Myocyte (in vitro differentiated cells): Measurements from ENCODE around the gene CCDC69. TPM values are rescaled to one million over a fixed set of nuclear protein-coding genes. Genes with fewer than 3 reads are reported as not detected.
A peak's percentile ranks its signal among the peaks of the same experiment; 100 is the strongest.
"Not testable (repeated sequence)": the region's sequence is repeated elsewhere in the genome, so short reads cannot be mapped to it uniquely, and the experiment has no call there.

Experiments
- DNase-seq: peaks from one replicate; pipeline ENCODE4 v3.0.0-alpha.2; 2012; ENCODE audit warnings: low read depth
- total RNA-seq: library from RNA; depleted of rRNA; stranded (reverse); fragments of >200 nt; gene quantifications from 2 replicates; pipeline ENCODE4 v1.2.3, GENCODE V29; 2014

The CCDC69 gene
- total RNA-seq, 1 donor from 2014 or later = 3.2 TPM

- DNase-seq = no peak
Measured at GRCh38 chr5:151222790-151223446, 974 bp downstream of the CCDC69 start.

DNA sequence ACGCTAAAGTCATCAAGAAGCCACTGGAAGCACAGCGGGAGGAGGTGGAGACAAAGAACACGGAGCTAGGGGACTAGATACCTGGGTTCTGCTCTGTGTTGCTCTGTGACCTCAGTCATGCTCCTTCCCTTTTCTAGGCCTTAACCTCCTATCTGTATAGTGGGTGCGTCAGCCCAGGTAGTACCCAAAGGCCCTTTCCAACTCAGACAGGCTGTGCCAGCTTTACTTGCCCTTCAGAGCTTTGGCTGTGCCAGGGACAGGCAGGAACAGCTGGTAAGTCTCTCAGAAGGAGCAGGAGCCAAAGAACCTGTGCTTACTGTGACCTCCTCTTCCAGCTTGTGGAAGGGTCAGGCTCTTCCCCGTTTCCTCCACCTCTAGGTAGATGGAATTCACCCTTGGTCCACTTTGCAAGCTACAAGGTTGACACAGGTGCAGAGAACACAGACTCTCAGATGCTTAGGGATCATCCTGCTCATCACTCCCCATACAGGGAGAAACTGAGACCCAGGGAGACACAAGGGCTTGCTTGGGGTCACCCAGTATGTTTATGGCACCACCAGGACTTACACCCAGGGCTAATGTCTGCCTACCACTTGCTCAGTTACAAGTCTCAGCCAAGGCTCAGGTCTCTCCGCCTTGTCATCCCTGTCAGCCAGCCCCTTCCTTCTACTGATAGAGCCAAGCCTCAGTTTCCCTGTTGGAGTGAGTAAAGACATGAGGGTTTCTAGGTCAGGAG lies 1.7 kb downstream of the CCDC69 start:
- DNase-seq = peak; percentile 37

DNA sequence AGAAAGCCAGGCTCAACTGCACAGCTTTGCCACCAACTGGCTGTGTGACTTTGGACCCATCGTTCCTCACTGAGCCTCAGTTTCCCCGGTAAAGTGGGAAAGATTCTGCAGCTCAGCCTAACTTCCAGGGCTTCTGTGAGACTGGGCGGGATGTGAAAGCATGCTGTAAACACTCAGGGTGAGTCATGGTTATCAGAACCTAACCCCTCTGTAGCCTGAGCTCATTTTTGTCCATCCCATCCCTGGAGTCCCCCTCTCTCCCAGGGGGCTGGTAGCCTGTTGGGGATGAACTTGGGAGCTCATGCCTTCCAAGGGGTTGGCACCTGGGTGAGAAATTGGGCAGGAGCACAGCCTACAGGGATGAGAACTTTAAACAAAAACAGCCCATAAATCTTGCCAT lies 2.3 kb downstream of the CCDC69 start:
- DNase-seq = no peak

GRCh38 chr5:151219789-151220188 lies 4.1 kb downstream of the CCDC69 start:
- no peak for DNase-seq

- no peak for DNase-seq
Measured at GRCh38 chr5:151219138-151219537, 4.8 kb downstream of the CCDC69 start.

GRCh38 chr5:151218177-151218576 lies 5.7 kb downstream of the CCDC69 start:
- no peak for DNase-seq

DNA sequence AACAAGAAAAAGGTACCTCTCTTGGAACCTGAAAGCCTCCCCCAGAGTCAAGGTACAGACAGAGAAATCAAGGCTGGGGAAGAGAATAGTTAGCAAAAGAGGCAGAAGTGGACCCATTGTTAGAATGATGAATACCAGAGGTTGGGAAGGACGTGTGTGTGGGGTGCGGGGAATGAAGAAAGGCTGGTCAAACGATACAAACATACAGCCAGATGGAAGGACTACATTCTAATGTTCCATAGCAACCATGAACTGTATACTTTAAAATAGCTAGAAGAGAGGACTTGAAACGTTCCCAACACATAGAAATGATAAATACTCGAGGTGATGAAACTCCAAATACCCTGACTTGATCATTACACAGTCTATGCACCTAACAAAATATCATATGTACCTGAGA lies 7.1 kb downstream of the CCDC69 start:
- DNase-seq = no peak

DNA sequence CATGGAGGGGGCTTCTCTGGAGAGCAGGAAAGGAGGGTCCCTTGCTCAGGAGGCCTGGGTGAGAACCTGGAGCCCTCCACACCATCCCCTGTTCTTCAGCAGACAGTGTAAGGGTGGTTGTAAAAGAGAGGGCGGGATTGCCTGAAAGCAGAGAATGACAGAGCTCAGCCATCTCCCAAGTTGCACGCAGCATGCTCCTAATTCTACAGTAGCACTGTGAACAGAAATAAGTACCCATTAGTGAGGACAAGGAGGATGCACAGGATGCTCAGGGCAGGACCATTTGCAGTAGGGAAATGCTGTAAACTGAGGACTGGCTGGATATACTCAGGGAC lies 8.4 kb downstream of the CCDC69 start:
- DNase-seq = no peak

DNA sequence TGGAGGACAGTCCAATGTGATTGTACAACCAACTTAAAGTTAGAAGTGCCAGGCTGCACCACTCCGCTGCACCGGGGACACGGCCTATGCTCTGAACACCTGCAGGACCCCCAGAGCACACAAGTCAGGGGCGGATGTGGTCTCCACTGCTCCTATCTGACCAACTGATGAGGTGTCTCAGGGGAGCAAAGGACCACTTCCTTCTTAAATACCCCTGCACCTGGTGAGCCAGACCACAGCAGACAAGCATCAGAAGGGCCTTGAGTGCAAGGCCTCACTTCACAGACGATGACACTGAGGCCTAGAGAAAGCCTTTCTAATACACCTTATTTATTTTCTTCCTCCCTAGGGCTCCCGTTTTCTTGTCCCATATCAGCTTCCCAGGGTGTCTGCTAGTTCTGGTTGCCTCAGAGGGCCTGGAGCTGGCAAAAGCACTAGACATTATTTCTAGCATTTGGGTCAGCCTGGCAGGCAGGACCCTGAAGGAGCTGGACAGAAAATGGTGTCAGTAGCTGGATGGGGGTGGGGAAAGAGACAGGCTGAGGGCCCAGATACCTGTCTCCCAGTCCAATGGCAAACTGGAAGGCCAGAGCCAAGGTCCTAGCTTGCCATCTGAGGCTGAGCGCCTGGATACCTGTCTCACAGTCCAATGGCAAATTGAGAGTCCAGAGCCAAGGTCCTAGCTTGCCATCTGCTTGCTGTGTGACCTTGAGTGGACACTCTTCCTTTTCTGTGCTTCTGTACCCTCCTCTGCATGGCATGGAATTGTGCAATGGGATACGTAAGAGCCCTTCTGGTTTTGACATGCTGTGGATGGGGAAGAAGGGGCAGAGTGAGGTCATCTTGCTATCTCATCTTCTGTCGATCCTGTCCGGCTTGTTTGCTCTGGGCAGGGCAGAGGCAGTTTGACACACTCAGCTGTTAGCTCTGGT lies 9.0 kb downstream of the CCDC69 start:
- DNase-seq = no peak

GRCh38 chr5:151213803-151214613 lies 9.9 kb downstream of the CCDC69 start:
- no peak for DNase-seq

GRCh38 chr5:151212406-151212798 lies 11.5 kb downstream of the CCDC69 start:
- no peak for DNase-seq

- DNase-seq = no peak
Measured at GRCh38 chr5:151208481-151208914, 15.4 kb downstream of the CCDC69 start.

GRCh38 chr5:151205411-151205810 lies 18.5 kb downstream of the CCDC69 start:
- DNase-seq = no peak

- no peak for DNase-seq
Measured at GRCh38 chr5:151204051-151204450, 19.8 kb downstream of the CCDC69 start.

GRCh38 chr5:151202381-151203139 lies 21.3 kb downstream of the CCDC69 start:
- peak; percentile 50 for DNase-seq

GRCh38 chr5:151200913-151201595 lies 22.8 kb downstream of the CCDC69 start:
- no peak for DNase-seq

DNA sequence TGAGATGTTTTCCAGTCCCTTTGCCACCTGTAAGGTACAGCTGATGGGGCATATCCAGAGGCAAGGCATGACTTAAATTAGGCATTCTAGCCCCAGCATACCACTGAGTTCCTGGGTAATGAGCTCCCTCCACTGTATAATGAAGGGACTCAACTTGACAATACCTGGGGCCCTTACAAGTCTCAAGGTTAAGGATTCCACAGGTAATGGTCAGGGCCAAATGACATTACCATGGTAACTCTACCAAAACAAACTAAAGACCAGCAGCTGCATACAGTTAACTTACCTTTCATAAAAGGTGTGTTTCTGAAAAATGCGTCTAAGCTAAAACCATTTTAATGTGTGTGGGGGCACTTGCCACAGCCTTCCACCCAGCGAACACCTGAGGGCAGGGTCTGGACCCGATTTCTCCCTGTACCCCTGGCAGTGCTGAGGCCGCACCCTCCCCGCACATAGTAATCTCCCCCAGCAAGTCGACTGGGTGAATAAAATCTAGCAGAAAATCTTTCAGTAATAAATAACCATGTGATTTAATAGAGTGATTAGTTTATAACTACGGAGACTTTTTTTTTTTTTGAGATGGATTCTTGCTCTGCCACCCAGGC lies 24.2 kb downstream of the CCDC69 start:
- DNase-seq = no peak

- no peak for DNase-seq
Measured at GRCh38 chr5:151198861-151199260, 25.0 kb downstream of the CCDC69 start.

DNA sequence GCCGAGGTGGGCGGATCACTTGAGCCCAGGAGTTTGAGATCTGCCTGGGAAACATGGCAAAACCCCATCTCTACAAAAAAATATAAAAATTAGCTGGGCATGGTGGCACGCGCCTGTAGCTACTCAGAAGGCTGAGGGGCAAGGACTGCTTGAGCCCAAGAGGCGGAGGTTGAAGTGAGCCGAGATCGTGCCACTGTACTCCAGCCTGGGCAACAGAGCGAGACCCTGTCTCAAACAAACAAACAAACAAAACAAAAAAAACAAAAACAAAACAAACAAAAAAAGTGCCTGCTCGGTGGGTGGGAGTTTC lies 26.6 kb downstream of the CCDC69 start:
- not testable (repeated sequence) for DNase-seq
